H1 (cell line): Measurements from ENCODE around the gene WDR93. TPM values are rescaled to one million over a fixed set of nuclear protein-coding genes. Genes with fewer than 3 reads are reported as not detected.

Experiments used
- ATF2 ChIP-seq: IDR thresholded peaks from 2 replicates; pipeline ENCODE4 v1.6.1; 2012; ENCODE audit warnings: low read length, inconsistent platforms
- ATF3 ChIP-seq: IDR thresholded peaks from 2 replicates; pipeline ENCODE4 v1.6.1; 2011; ENCODE audit warnings: low read depth, mild to moderate bottlenecking, low read length; ENCODE audit not compliant: insufficient read depth
- CREB1 ChIP-seq: IDR thresholded peaks from 2 replicates; pipeline ENCODE4 v1.6.1; 2012; ENCODE audit warnings: inconsistent platforms
- JUND ChIP-seq: IDR thresholded peaks from 2 replicates; pipeline ENCODE4 v1.6.1; 2011; ENCODE audit warnings: mild to moderate bottlenecking, improper control_type of control experiment, low read length
- RXRA ChIP-seq: IDR thresholded peaks from 2 replicates; pipeline ENCODE4 v1.6.1; 2011; ENCODE audit warnings: low read depth, mild to moderate bottlenecking, low read length, moderate library complexity; ENCODE audit not compliant: insufficient read depth
- SP2 ChIP-seq: IDR thresholded peaks from 2 replicates; pipeline ENCODE4 v1.6.1; 2012; ENCODE audit warnings: mild to moderate bottlenecking, low read length, inconsistent platforms
- polyA plus RNA-seq, 7 experiments: library from polyadenylated mRNA; depleted of rRNA in 3 of 7; stranded (reverse) in 5 of 7; unstranded in 2 of 7; fragments of >200 nt in 5 of 7; fragments of 200-250 nt in 2 of 7; gene quantifications; 1 replicate in 5 of 7; 2 replicates in 1 of 7; 4 replicates in 1 of 7; pipeline versions ENCODE4 v1.2.1 to v1.2.3, GENCODE V29; 2011 to 2013; ENCODE audit warnings: missing spikeins in 2 of 7, mixed read lengths in 2 of 7
- total RNA-seq: library from RNA; stranded (reverse); fragmentation: NEBNext Ultra II Directional; extraction: Animal tissue kit (Norgen Biotek cat#: 25700); gene quantifications from 2 replicates; pipeline ENCODE4 v1.2.1, GENCODE V29; 2021

Gene WDR93
- total and polyA plus RNA-seq, 2 of the 8 experiments (the other 6 are each of a cell fraction or from before 2014, with no cell fraction given): 0.03 TPM; not detected in 1

GRCh38 chr15:89695198-89695597 is 4.6 kb downstream of the WDR93 start (continued):
- TF ChIP-seq ATF3 (no peak), CREB1 (no peak), JUND (no peak), RXRA (no peak), SP2 (no peak), ATF2 (no peak)
